GM18861 (cell line): Measurements from ENCODE around the gene ANKRD11.
"Not testable (repeated sequence)": the region's sequence is repeated elsewhere in the genome, so short reads cannot be mapped to it uniquely, and the experiment has no call there.

Source experiments
- ATAC-seq: cut with Tn5 transposase; IDR thresholded peaks from one replicate; pipeline ENCODE4 v1.9.1; 2021; ENCODE audit not compliant: unreplicated experiment

Gene ANKRD11

DNA sequence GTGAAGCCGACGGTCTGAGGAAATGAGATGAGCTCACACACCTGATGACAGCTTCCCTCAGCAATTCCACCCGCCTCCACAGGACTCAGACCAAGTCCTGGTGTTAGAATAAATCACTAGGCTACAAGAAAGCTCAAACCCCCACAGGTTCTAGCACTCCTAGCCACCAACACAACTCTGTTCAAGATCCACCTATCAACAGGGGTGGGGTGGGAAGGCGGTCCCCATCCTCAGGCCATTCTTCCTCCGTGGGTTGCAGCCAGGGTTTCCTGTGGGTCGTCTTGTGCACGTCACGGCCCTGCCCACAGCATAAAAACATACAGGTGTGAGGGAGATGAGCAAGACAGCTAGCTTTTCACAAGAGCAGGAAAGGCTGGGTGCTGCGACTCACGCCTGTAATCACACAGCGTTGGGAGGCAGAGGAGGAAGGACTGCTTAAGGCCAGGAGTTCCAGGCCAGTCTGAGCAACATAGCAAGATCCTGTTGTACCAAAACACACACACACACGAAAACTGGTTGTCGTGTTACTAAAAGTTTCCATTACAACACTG, 81.1 kb downstream of the ANKRD11 start:
- ATAC-seq: no peak

DNA sequence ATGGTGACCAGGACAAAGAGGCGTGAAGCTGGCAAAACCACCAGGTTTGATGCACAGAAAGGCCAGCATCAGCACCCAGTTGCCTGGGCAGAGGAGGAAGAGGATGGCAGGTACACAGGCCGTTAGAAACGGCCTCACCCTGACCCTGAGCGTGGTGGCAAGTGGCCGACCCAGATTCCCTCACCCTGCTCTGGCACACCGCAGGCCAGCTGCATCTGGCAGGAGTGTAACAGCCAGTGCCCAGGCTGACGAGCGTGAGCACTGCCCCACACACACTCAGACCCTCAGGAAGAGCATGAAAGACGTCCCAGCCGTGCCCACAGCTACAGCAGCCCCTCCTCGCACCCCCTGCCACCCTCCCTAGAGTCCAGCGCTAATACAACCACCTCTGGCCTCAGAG, 82.0 kb downstream of the ANKRD11 start:
- ATAC-seq: no peak

DNA sequence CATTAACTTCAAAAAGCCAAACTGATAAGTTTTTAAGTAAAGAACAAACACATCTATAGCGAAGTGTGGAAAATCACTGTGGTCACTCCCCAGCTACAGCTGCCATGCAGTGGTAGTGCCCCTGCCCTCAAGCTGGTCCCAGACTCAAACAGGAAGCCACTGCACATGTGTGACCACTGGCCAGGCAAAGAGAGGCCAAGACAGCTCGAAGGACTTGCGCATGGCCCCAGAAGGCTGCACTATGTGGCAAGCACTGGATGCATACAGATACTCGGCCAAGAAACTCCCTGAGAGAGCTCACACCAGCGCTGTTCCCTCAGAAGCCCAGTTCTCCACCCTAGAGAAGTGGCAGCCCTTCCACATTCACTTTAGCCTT, 82.4 kb downstream of the ANKRD11 start:
- ATAC-seq: no peak

GRCh38 chr16:89407282-89407924, 83.0 kb downstream of the ANKRD11 start:
- ATAC-seq: no peak

DNA sequence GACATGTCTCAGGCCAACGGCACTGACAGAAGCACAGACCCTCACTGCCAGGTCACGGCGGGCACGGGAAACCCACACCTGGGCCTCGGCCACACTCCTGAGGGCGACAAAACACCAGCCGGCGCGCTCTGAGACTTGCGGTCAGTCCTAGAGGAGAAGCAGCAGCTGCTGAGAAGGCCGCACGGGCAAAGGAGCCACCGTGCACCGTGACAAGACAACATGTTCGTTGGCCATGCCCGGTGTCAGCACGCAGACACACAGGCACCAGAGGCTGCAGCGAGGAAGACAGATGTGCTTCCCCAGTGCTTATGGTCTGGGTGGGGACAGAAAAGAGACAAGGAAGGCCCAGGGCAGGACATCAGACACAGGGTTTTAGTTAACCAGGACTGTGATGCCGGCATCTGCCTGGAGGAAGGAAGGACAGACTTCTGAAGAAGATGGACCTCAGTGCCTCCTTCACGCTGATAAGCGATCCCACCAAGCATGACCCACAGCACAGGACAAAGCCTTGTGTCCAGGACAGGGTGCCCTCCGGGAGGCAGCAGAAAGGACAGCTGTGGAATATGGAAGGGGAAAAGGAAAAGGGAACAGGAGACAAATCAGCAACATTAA, 84.0 kb downstream of the ANKRD11 start:
- ATAC-seq: no peak

DNA sequence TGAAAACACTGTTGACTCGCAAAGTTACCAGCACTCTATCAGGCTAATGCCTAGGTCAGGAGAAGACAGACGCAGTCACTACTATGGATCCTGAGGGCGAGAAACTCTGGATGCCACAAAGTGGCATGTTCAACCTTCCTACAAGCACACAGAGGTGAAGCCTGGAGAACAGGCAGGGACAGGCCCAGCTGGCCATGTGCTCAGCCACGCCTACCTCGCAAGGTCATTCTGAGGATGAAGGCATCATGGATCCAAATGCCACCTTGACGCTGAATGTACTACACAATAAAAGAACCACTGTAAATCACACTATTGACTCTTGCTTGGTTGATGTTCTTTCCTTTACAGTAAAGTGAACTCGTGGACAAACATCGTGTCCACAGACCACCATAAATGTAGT, 85.8 kb downstream of the ANKRD11 start:
- ATAC-seq: no peak

DNA sequence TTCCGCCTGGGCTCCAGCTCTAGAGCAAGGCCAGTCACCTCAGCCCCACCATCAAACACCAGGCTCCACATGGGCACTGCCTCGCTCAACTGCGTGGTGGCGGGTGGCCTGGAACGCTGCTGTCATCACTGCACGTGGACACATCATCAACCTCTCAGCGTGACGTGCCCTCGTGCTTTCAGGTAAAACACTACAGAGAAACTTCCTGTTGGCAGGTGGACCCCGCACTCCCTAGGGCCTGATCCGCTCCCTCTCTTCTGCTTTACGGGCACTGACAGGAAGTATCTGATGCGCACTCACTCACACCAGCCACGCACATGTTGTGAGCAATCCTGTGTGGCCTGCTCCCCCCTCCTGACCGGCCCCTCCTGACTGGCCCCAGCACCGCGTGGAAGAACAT, 87.4 kb downstream of the ANKRD11 start:
- ATAC-seq: no peak

DNA sequence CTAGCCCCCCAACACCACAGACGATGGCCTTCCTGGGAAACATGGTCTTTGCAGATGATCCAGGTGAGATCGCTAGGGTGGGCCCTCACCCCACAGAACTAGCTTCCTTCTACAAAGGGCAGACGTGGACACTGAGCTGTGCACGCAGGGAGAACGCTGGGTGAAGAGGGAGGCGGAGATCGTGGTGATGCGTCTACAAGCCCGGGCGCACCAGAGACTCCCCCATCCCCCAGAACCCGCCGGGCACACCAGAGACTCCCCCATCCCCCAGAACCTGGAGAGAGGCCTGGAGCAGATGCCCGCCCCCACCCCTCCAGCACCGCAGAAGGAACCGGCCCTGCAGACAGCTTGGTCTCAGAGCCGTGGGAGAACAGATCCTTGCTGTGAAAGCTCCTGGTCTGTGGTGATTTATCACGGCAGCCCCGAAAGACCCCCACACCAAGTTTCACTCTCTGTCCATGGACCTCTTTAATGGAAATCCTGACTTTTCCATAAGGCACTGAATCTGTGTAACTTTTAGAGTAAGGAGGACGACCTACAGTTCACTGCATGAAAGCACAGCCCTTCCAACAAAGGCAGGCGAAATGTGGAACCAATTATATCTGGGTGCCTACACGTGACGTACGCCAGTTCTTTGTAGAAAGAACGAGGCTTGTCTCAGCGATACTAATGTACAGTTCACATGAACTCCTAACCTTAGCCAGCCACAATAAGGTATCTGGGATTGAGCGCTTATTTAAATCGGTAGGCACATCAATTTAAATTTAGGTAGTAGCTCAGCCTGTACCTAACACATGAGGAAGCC, 88.5 kb downstream of the ANKRD11 start:
- ATAC-seq: no peak

DNA sequence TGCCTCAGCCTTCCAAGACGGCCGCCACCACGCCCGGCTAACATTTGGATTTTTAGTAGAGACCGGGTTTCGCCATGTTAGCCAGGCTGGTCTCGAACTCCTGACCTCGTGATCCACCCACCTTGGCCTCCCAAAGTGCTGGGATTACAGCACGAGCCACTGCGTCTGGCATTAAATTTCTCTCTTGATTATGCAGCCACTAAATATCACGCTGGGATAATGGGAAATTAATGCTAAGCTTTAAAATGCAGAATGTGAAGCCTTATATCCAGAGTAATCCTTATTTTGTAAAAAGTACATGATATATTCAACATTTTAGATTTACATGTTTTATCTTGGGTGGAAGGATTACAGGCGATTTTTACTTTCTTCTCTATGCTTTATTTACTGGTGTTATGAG, 89.2 kb downstream of the ANKRD11 start:
- no peak for ATAC-seq

DNA sequence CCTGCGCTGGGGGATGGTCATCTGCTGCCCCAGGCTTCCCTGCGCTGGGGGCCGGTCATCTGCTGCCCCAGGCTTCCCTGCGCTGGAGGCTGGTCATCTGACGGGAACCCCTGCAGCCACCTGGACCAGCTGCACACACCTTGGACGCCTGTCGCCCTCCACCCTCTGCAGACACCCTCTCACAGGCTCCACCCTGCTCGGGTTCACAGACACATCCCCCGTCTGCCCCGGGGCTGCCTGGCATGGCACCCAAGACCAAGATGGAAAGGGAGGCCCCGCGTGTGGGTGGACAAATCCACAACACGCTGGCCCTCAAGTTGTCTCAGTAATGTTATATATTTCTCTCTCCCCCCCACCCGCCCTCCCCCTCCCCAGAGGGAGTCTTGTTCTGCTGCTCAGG, 89.6 kb downstream of the ANKRD11 start:
- ATAC-seq: no peak

GRCh38 chr16:89398924-89399323, 91.4 kb downstream of the ANKRD11 start:
- no peak for ATAC-seq

DNA sequence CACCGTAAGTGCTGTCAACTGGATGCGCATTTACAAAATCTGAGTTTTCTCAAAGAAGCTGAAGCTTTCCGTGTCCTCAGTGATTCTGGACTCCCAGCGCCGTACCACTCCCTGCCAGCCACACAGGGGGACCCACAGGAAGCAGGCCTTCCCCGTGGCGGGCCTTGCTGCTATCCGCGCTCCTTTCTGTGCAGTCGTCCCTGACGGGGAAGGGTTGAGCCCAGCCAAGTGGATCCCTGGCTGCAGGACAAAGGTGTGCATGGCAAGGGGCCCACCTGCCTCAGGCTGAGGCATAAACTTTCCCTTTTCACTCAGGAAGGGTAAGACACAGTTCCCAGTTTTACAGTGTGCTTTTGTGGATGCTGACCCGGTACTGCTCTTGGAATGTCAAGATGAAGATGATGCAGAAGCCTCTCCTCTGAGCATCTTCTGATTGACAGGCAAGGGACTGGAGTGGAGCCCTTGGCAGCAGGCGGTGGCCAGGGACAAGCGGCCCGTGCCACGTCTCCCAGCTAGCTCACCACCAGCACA, 93.0 kb downstream of the ANKRD11 start:
- ATAC-seq: no peak

GRCh38 chr16:89396156-89396555, 94.2 kb downstream of the ANKRD11 start:
- ATAC-seq: no peak

GRCh38 chr16:89395150-89396142, 94.9 kb downstream of the ANKRD11 start:
- no peak for ATAC-seq

DNA sequence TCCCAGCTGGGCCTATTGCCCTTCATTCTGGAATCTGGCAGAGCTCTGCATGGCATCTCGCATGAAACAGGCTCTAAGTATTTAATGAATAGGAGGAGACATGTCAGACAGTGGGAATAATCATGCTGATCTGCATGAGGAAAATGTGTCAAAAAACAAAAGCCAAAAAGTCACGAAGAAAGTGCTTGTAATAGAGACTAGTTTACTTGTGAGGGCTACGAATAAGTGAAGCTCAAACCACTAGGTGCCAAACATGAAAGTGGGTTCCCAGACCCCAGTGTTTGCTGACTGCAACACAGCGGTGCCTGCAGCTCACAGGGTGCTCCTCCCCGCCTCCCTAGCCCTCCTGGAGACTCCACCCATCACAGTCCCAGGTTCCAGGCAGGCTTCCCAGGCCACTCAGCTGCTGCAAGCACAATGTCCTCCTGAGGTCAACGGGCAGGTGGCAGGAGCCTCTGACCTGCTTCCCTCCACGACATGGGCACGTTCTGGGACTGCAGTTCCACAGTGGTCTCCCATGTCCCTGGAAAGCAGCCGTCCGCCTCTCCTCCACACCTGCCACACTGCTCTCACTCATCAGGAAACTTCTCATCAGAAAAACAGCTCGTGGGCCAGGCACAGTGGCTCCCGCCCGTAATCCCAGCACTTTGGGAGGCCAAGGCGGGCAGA, 96.5 kb downstream of the ANKRD11 start:
- no peak for ATAC-seq

- ATAC-seq: no peak
Observed at GRCh38 chr16:89392881-89393737, 97.3 kb downstream of the ANKRD11 start.

DNA sequence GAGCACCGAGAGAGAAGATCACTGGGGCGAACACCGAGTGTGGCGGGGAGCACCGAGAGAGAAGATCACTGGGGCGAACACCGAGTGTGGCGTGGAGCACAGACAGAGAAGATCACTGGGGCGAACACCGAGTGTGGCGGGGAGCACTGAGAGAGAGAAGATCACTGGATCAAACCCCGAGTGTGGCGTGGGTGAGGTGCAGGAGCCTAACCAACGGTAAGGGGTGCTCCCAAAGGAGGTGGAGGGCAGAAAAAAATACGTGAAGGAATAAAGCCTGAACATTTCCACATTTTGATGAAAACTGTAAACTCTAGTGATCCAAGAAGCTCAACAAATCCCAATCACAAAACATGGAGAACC, 100.2 kb downstream of the ANKRD11 start:
- not testable (repeated sequence) for ATAC-seq

GRCh38 chr16:89389504-89390223, 100.7 kb downstream of the ANKRD11 start:
- not testable (repeated sequence) for ATAC-seq
